HL-60 (cell line): Measurements from ENCODE around the gene ZNF776.
"Not testable (repeated sequence)": the region's sequence is repeated elsewhere in the genome, so short reads cannot be mapped to it uniquely, and the experiment has no call there.

Experiments
- DNase-seq, 2 experiments: peaks; one replicate each; pipeline ENCODE4 v3.0.0-alpha.2; 2010 to 2020; ENCODE audit warnings: low read depth in 1 of 2, low spot score in 1 of 2
- H3K27ac ChIP-seq: fragments of 250-450 bp; sonication (Bioruptor Pico); replicated peaks from 2 replicates; pipeline ENCODE4 v1.5.1; 2020; ENCODE audit warnings: mild to moderate bottlenecking, moderate library complexity
- H3K27me3 ChIP-seq: fragments of 250-450 bp; sonication (Bioruptor Pico); 2 replicates; pipeline ENCODE4 v1.5.1; 2021; ENCODE audit warnings: mild to moderate bottlenecking, moderate library complexity; ENCODE audit not compliant: insufficient read depth, poor library complexity, severe bottlenecking
- H3K4me3 ChIP-seq: replicated peaks from 2 replicates; pipeline ENCODE4 v1.5.1; 2011; ENCODE audit warnings: mild to moderate bottlenecking, control low read depth, low read length; ENCODE audit not compliant: insufficient read depth
- CTCF ChIP-seq: IDR thresholded peaks from one replicate; pipeline ENCODE4 v1.5.1; 2011; ENCODE audit warnings: low read length, control low read depth, inconsistent platforms; ENCODE audit not compliant: insufficient read depth
- GABPA ChIP-seq: IDR thresholded peaks from 2 replicates; pipeline ENCODE4 v1.6.1; 2012; ENCODE audit warnings: low read depth
- POLR2AphosphoS5 ChIP-seq: IDR thresholded peaks from 2 replicates; pipeline ENCODE4 v1.6.1; 2012; ENCODE audit warnings: low read depth
- REST ChIP-seq: IDR thresholded peaks from 2 replicates; pipeline ENCODE4 v1.6.1; 2012; ENCODE audit warnings: low read depth; ENCODE audit not compliant: insufficient replicate concordance
- SPI1 ChIP-seq: IDR thresholded peaks from 2 replicates; pipeline ENCODE4 v1.6.1; 2012; ENCODE audit warnings: low read depth, mild to moderate bottlenecking, borderline replicate concordance

Gene ZNF776

GRCh38 chr19:57719901-57720519, 26.6 kb upstream of the ZNF776 start:
- H3K4me3 ChIP-seq, result no peak overlapping the region
- DNase-seq, result no peak
- H3K27me3 ChIP-seq, result no peaks in the 10 kb centered on the region
- TF ChIP-seq CTCF, result no peak
- no peak; the same call in 1 of the 2 replicates for TF ChIP-seq POLR2AphosphoS5
- TF ChIP-seq REST, result no peak
- TF ChIP-seq GABPA, result no peak
- no peak for TF ChIP-seq SPI1
- H3K27ac ChIP-seq, result no peak overlapping the region

GRCh38 chr19:57720878-57721277, 25.7 kb upstream of the ZNF776 start:
- no peak overlapping the region for H3K27ac ChIP-seq
- TF ChIP-seq CTCF, result no peak
- TF ChIP-seq GABPA, result no peak
- no peak for TF ChIP-seq SPI1
- TF ChIP-seq POLR2AphosphoS5, result no peak
- TF ChIP-seq REST, result no peak
- DNase-seq, result no peak
- no peak overlapping the region for H3K4me3 ChIP-seq
- no peaks in the 10 kb centered on the region for H3K27me3 ChIP-seq

- not testable (repeated sequence) for H3K27me3 ChIP-seq, H3K27ac ChIP-seq
- DNase-seq, result peak in 1 of 2 experiments; percentile 55
Observed at GRCh38 chr19:57738320-57738719, 8.3 kb upstream of the ZNF776 start.

GRCh38 chr19:57738770-57739169, 7.8 kb upstream of the ZNF776 start:
- H3K27ac ChIP-seq, H3K27me3 ChIP-seq, H3K4me3 ChIP-seq, DNase-seq: not testable (repeated sequence)

More at GRCh38 chr19:57738320-57738719, 8.3 kb upstream of the ZNF776 start:
- H3K4me3 ChIP-seq, result not testable (repeated sequence)

- DNase-seq, result no peak
- H3K4me3 ChIP-seq, result peak overlapping the region; percentile 75
- peak overlapping the region; percentile 74 for H3K27ac ChIP-seq
- TF ChIP-seq GABPA, result no peak
- H3K27me3 ChIP-seq, result no peaks in the 10 kb centered on the region
Observed at GRCh38 chr19:57747472-57747807, 825 bp downstream of the ZNF776 start.
